Tibial nerve (tissue), 4 donors: ENCODE data around the gene ZFAND6.

ENCODE experiments used
- CTCF ChIP-seq, 5 experiments: fragments of 200-600 bp in 3 of 5; fragments of 450-650 bp in 2 of 5; sonication (generic) in 3 of 5; IDR thresholded peaks; one replicate each; pipeline ENCODE4 v1.5.1; 2016 to 2019; ENCODE audit warnings: antibody characterized with exemption in 5 of 5, mild to moderate bottlenecking in 3 of 5, moderate library complexity in 2 of 5
- EP300 ChIP-seq, 2 donors: sonication (generic); formaldehyde crosslinking; IDR thresholded peaks; one replicate each; pipeline ENCODE4 v1.6.1; 2017; ENCODE audit warnings: antibody characterized with exemption in 2 of 2, mild to moderate bottlenecking in 1 of 2
- POLR2A ChIP-seq, 2 donors: fragments of 450-650 bp; IDR thresholded peaks; one replicate each; pipeline ENCODE4 v1.6.1; 2017; ENCODE audit warnings: antibody characterized with exemption in 2 of 2, mild to moderate bottlenecking in 2 of 2, moderate library complexity in 2 of 2

- TF ChIP-seq EP300 (IDR thresholded peaks at IDR 0.05) (no peak), CTCF (IDR thresholded peaks at IDR 0.05) (no peak), POLR2A (IDR thresholded peaks at IDR 0.05) (no peak)
These were observed 108.9 kb downstream of the ZFAND6 start for GRCh38 chr15:80168421-80168820.
